Spleen (tissue), 11 donors: Measurements from ENCODE around the gene HIVEP1. TPM values are rescaled to one million over a fixed set of nuclear protein-coding genes. Genes with fewer than 3 reads are reported as not detected.

Experiments
- DNase-seq: peaks from one replicate; pipeline ENCODE4 v3.0.0-alpha.2; 2020
- H3K27ac ChIP-seq, 8 donors: fragments of 200-600 bp; sonication (generic) in 7 of 8; 1 replicate in 4 of 8; 2 replicates in 4 of 8; pipeline versions ENCODE4 v1.5.0 to v1.8.0; 2016 to 2021; ENCODE audit warnings: inconsistent platforms in 4 of 8, mild to moderate bottlenecking in 4 of 8, moderate library complexity in 1 of 8
- H3K27me3 ChIP-seq, 7 donors: fragments of 200-600 bp; sonication (generic) in 6 of 7; replicated peaks in 1 of 7; 1 replicate in 4 of 7; 2 replicates in 3 of 7; pipeline versions ENCODE4 v1.5.0 to v1.8.0; 2016 to 2021; ENCODE audit warnings: inconsistent platforms in 3 of 7, mild to moderate bottlenecking in 1 of 7
- H3K36me3 ChIP-seq, 6 donors: fragments of 200-600 bp; sonication (generic) in 5 of 6; 1 replicate in 4 of 6; 2 replicates in 2 of 6; pipeline versions ENCODE4 v1.5.0 to v1.8.0; 2016 to 2021; ENCODE audit warnings: inconsistent platforms in 2 of 6
- H3K4me1 ChIP-seq, 6 donors: fragments of 200-600 bp; sonication (generic) in 5 of 6; 1 replicate in 3 of 6; 2 replicates in 3 of 6; pipeline versions ENCODE4 v1.5.0 to v1.8.0; 2016 to 2021; ENCODE audit warnings: inconsistent platforms in 3 of 6
- H3K4me3 ChIP-seq, 8 donors: fragments of 200-600 bp; sonication (generic) in 7 of 8; 1 replicate in 4 of 8; 2 replicates in 4 of 8; pipeline versions ENCODE4 v1.5.0 to v1.8.0; 2016 to 2021; ENCODE audit warnings: inconsistent platforms in 4 of 8, mild to moderate bottlenecking in 4 of 8, moderate library complexity in 2 of 8
- H3K9me3 ChIP-seq, 8 donors: fragments of 200-600 bp; sonication (generic) in 7 of 8; 1 replicate in 4 of 8; 2 replicates in 4 of 8; pipeline versions ENCODE4 v1.5.0 to v1.8.0; 2016 to 2021; ENCODE audit warnings: inconsistent platforms in 4 of 8
- POLR2A ChIP-seq, 3 donors: fragments of 450-650 bp; IDR thresholded peaks; one replicate each; pipeline ENCODE4 v1.5.1; 2017; ENCODE audit warnings: antibody characterized with exemption in 3 of 3, mild to moderate bottlenecking in 1 of 3
- POLR2AphosphoS5 ChIP-seq, 3 donors: sonication (generic); formaldehyde crosslinking; IDR thresholded peaks; one replicate each; pipeline ENCODE4 v1.5.1; 2017; ENCODE audit warnings: antibody characterized with exemption in 3 of 3
- WGBS, 5 donors: extraction: QIAGEN DNeasy Blood & Tissue Kit in 3 of 5; methylation state at CpG; one replicate each; pipeline versions ENCODE4 v1.1.5 to v1.1.7; 2013 to 2018; 5-methylcytosine and 5-hydroxymethylcytosine counted together
- intact Hi-C: fragments of 100-400 bp; cut with DNase I; formaldehyde crosslinking; loops from one replicate; pipeline ENCODE4 v1.15.0; 2023; ENCODE audit warnings: low total_unique reads
- polyA plus RNA-seq, 3 donors: library from polyadenylated mRNA; stranded (reverse); fragments of 200-250 nt; gene quantifications; one replicate each; pipeline ENCODE4 v1.2.1, GENCODE V29; 2013
- total RNA-seq, 7 donors: library from RNA; depleted of rRNA in 3 of 7; stranded (reverse); fragments of >200 nt in 3 of 7; fragmentation: NEBNext Ultra II Directional in 4 of 7; extraction: Animal tissue kit (Norgen Biotek cat#: 25700) in 4 of 7; gene quantifications; one replicate each; pipeline versions ENCODE4 v1.1.0 to v1.2.1, GENCODE V29; 2016 to 2021
- TF ChIP-seq, protein P1 (sequence below), 11 experiments: fragments of 200-600 bp in 7 of 11; fragments of 450-650 bp in 4 of 11; sonication (generic) in 4 of 11; IDR thresholded peaks in 8 of 11; conservative IDR thresholded peaks in 3 of 11; 1 replicate in 7 of 11; 2 replicates in 4 of 11; pipeline versions ENCODE4 v1.4.0 to v1.8.0; 2016 to 2021; ENCODE audit warnings: antibody characterized with exemption in 11 of 11, inconsistent platforms in 4 of 11, mild to moderate bottlenecking in 1 of 11
- donor health status: healthy with polysubstance abuse.
- donor health status: DM: no; HTN: no; CAD: no; lungs with moderate emphysema.
- donor health status: DM: no; HTN: no; CAD: no.
- donor health status: Bipolar disorder and iron deficiency.
- donor health status: healthy.
- donor health status: DM: no; HTN: no; CAD: no.
- donor health status: DM: yes; HTN: yes; CAD: no.

Gene HIVEP1
- total and polyA plus RNA-seq, 10 donors: 2.8 to 64.1 (median 39.7) TPM

GRCh38 chr6:12064538-12065071, 52.5 kb downstream of the HIVEP1 start:
- TF ChIP-seq POLR2A (IDR thresholded peaks at IDR 0.05): no peak
- TF ChIP-seq POLR2AphosphoS5 (IDR thresholded peaks at IDR 0.05): no peak
- TF ChIP-seq, protein P1, sequence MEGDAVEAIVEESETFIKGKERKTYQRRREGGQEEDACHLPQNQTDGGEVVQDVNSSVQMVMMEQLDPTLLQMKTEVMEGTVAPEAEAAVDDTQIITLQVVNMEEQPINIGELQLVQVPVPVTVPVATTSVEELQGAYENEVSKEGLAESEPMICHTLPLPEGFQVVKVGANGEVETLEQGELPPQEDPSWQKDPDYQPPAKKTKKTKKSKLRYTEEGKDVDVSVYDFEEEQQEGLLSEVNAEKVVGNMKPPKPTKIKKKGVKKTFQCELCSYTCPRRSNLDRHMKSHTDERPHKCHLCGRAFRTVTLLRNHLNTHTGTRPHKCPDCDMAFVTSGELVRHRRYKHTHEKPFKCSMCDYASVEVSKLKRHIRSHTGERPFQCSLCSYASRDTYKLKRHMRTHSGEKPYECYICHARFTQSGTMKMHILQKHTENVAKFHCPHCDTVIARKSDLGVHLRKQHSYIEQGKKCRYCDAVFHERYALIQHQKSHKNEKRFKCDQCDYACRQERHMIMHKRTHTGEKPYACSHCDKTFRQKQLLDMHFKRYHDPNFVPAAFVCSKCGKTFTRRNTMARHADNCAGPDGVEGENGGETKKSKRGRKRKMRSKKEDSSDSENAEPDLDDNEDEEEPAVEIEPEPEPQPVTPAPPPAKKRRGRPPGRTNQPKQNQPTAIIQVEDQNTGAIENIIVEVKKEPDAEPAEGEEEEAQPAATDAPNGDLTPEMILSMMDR (IDR thresholded peaks at IDR 0.05 in 8 of 11, conservative IDR thresholded peaks at IDR 0.05 in 3 of 11): no peak
- no peaks in the 10 kb centered on the region for H3K27me3 ChIP-seq
- H3K36me3 ChIP-seq: no peaks in the 10 kb centered on the region
- DNase-seq: no peak
- no peak overlapping the region for H3K4me3 ChIP-seq
- peak overlapping the region in 3 of 8 donors; percentile 47 to 69 (median 55) for H3K27ac ChIP-seq
- peaks cover 4 to 55% (median 35%) of the 10 kb centered on the region in 6 donors for H3K4me1 ChIP-seq
- H3K9me3 ChIP-seq: no peaks in the 10 kb centered on the region
- intact Hi-C loops: no loop called here
- WGBS, 5 donors: 85 to 95% (median 92%) methylated on average over 3 of the region's 3 CpGs

DNA sequence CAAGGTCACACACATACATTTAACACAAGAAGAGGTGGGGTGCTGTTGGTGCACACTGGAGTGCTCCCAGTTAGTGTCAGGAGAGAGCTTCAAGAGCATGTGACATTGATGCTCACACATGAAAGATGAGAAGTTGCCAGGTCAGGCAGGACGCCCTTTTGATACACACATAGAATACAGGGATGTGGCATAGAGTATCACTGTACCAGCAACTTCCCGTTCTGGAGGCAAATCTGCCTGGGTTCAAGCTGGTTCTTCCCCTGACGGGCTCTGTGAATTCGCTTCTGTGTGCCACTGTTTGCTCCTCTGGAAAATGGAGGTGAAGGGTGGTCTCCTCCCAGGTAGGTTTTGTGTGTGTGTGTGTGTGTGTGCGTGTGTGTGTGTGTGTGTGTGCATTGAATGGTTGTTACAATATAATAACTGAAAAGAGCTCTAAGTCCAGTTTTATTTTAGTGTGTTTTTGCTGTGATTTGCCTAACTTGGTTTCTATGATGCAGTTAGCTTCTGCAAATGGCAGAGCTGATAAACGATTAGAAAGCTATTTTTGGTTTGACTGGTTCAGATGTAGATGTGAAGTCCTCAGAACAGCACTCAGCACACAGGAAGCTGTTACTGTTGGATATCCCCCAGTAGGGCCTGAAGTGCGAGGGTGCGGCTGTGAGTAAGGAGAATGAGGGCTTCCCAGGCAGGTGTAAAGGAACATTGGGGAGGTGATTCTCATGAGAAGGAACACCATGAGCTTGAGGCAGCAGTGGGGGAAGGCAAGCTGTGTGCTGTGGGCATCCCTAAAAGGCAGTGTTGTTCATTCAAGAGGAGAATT, 53.4 kb downstream of the HIVEP1 start:
- Histone ChIP-seq H3K4me1 (peaks cover 4 to 46% (median 28%) of the 10 kb centered on the region in 6 donors), H3K27ac (peak overlapping the region in 4 of 8 donors; percentile 32 to 69 (median 51)), H3K36me3 (no peaks in the 10 kb centered on the region), H3K4me3 (no peak overlapping the region), H3K9me3 (no peaks in the 10 kb centered on the region), H3K27me3 (no peaks in the 10 kb centered on the region)
- WGBS, 5 donors: 52 to 80% (median 64%) methylated on average over 8 of the region's 8 CpGs
- no peak for DNase-seq
- no peak for TF ChIP-seq POLR2AphosphoS5 (IDR thresholded peaks at IDR 0.05)
- TF ChIP-seq, protein P1 (IDR thresholded peaks at IDR 0.05 in 8 of 11, conservative IDR thresholded peaks at IDR 0.05 in 3 of 11): no peak
- no peak for TF ChIP-seq POLR2A (IDR thresholded peaks at IDR 0.05)
- intact Hi-C loops: no loop called here

- H3K9me3 ChIP-seq: no peaks in the 10 kb centered on the region
- H3K27me3 ChIP-seq: no peaks in the 10 kb centered on the region
- H3K4me1 ChIP-seq: peaks cover 4 to 45% (median 23%) of the 10 kb centered on the region in 6 donors
- TF ChIP-seq, protein P1 (IDR thresholded peaks at IDR 0.05 in 8 of 11, conservative IDR thresholded peaks at IDR 0.05 in 3 of 11): no peak
- TF ChIP-seq POLR2A (IDR thresholded peaks at IDR 0.05) (no peak), POLR2AphosphoS5 (IDR thresholded peaks at IDR 0.05) (no peak)
- intact Hi-C loops: no loop called here
- H3K36me3 ChIP-seq: no peaks in the 10 kb centered on the region
- H3K4me3 ChIP-seq: no peak overlapping the region
- no peak for DNase-seq
- H3K27ac ChIP-seq: peak overlapping the region in 4 of 8 donors; percentile 32 to 69 (median 51)
Observed at GRCh38 chr6:12066297-12066696, 54.2 kb downstream of the HIVEP1 start.

DNA sequence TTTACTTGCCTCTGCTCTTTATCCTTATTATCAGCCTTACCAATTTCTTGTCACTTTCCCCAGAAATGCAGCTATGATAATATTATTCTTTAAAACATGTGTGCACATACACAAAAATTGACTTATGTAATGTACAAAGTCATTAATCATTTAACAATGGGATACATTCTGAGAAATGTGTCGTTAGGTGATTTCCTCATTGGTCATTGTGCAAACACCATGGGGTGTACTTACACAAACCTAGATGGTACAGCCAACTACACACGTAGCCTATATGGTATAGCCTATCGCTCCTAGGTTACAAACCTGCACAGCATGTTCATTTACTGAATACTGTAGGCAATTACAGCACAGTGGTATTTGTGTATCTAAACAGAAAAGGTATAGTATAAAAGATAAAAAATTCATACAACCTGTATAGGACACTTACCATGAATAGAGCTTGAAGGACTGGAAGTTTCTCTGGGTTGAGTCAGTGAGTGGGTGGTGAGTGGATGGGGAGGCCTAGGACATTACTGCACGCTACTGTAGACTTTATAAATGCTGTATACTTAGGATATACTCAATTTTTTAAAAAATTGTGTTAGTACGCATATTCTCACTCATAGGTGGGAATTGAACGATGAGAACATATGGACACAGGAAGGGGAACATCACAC, 56.9 kb downstream of the HIVEP1 start:
- no peaks in the 10 kb centered on the region for H3K36me3 ChIP-seq
- intact Hi-C loops: no loop called here
- 65 to 92% (median 77%) methylated on average over 6 of the region's 6 CpGs for WGBS, 5 donors

More for the DNA sequence above, 56.9 kb downstream of the HIVEP1 start:
- no peaks in the 10 kb centered on the region for H3K9me3 ChIP-seq
- TF ChIP-seq POLR2AphosphoS5 (IDR thresholded peaks at IDR 0.05) (no peak), POLR2A (IDR thresholded peaks at IDR 0.05) (no peak)
- TF ChIP-seq, protein P1 (IDR thresholded peaks at IDR 0.05 in 8 of 11, conservative IDR thresholded peaks at IDR 0.05 in 3 of 11): no peak
- DNase-seq: no peak
- H3K4me1 ChIP-seq: peaks cover 4 to 46% (median 20%) of the 10 kb centered on the region in 6 donors
- no peak overlapping the region for H3K4me3 ChIP-seq
- H3K27ac ChIP-seq: no peak overlapping the region
- H3K27me3 ChIP-seq: no peaks in the 10 kb centered on the region
